Suprapubic skin (tissue), 3 donors: ENCODE measurements around the gene CDK19.
"Not testable (repeated sequence)": the region's sequence is repeated elsewhere in the genome, so short reads cannot be mapped to it uniquely, and the experiment has no call there.

Experiments used
- CTCF ChIP-seq, 2 donors: fragments of 200-600 bp in 1 of 2; fragments of 450-650 bp in 1 of 2; sonication (generic) in 1 of 2; IDR thresholded peaks; one replicate each; pipeline ENCODE4 v1.5.1; 2016 to 2019; ENCODE audit warnings: antibody characterized with exemption in 2 of 2, mild to moderate bottlenecking in 1 of 2, moderate library complexity in 1 of 2
- POLR2A ChIP-seq, 2 donors: fragments of 450-650 bp; IDR thresholded peaks; one replicate each; pipeline ENCODE4 v1.6.1; 2017; ENCODE audit warnings: antibody characterized with exemption in 2 of 2, mild to moderate bottlenecking in 2 of 2, moderate library complexity in 2 of 2

- TF ChIP-seq CTCF, POLR2A (IDR thresholded peaks at IDR 0.05): not testable (repeated sequence)
Measured at GRCh38 chr6:110600640-110601039, 214.6 kb downstream of the CDK19 start.
